ENCODE measurements around the gene ZNRF2.

- TF ChIP-seq, protein P1, sequence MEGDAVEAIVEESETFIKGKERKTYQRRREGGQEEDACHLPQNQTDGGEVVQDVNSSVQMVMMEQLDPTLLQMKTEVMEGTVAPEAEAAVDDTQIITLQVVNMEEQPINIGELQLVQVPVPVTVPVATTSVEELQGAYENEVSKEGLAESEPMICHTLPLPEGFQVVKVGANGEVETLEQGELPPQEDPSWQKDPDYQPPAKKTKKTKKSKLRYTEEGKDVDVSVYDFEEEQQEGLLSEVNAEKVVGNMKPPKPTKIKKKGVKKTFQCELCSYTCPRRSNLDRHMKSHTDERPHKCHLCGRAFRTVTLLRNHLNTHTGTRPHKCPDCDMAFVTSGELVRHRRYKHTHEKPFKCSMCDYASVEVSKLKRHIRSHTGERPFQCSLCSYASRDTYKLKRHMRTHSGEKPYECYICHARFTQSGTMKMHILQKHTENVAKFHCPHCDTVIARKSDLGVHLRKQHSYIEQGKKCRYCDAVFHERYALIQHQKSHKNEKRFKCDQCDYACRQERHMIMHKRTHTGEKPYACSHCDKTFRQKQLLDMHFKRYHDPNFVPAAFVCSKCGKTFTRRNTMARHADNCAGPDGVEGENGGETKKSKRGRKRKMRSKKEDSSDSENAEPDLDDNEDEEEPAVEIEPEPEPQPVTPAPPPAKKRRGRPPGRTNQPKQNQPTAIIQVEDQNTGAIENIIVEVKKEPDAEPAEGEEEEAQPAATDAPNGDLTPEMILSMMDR (IDR thresholded peaks at IDR 0.05) = no peak
- TF ChIP-seq EZH2phosphoT487 (IDR thresholded peaks at IDR 0.05) = no peak
Observed at GRCh38 chr7:30309302-30309701, 24.9 kb downstream of the ZNRF2 start.

Data from neural progenitor cell (in vitro differentiated cells).